A673 (cell line): ENCODE results near the gene SPECC1.

Experiments used
- CTCF ChIP-seq: fragments of 300-800, 200-600 bp; sonication (generic); conservative IDR thresholded peaks from 2 replicates; pipeline ENCODE4 v1.5.1; 2017; ENCODE audit warnings: low read depth, mild to moderate bottlenecking, antibody characterized with exemption, low read length, moderate library complexity, mixed read lengths
- EZH2 ChIP-seq: fragments of 200-600 bp; sonication (generic); IDR thresholded peaks from 2 replicates; pipeline ENCODE4 v1.6.1; 2017; ENCODE audit warnings: borderline replicate concordance, low read depth, mild to moderate bottlenecking, mixed read lengths, antibody characterized with exemption, low read length; ENCODE audit not compliant: poor library complexity, severe bottlenecking

- TF ChIP-seq CTCF = no peak
- no peak for TF ChIP-seq EZH2
Measured at GRCh38 chr17:19996086-19996485, 13.1 kb upstream of the SPECC1 start.
